IMR-90 (cell line): ENCODE results near the gene SCNN1B. TPM values are rescaled to one million over a fixed set of nuclear protein-coding genes. Genes with fewer than 3 reads are reported as not detected.

Experiments used
- ATAC-seq: fragments of 200-7000 bp; cut with Tn5 transposase; 2 replicates; pipeline ENCODE4 v1.9.1; 2020; ENCODE audit warnings: low read depth, mild to moderate bottlenecking, moderate library complexity
- BruUV-seq: library from RNA; stranded (reverse); fragments of 400-500 nt; replicated peaks from 2 replicates; lab custom pipeline; 2021; lab: Mats Ljungman, UMichigan
- CTCF ChIA-PET: fragments of 300-600 bp; formaldehyde crosslinking; extraction: SDS; loops from one replicate; lab custom pipeline; 2021; ENCODE audit warnings: antibody characterized with exemption; lab: Yijun Ruan, JAX
- POLR2A ChIA-PET: fragments of 300-600 bp; sonication (Branson Sonifier 250); formaldehyde crosslinking; loops from one replicate; lab custom pipeline; 2022; ENCODE audit warnings: antibody characterized with exemption; ENCODE audit not compliant: unreplicated experiment; lab: Charles Lee
- DNase-seq: peaks from one replicate; pipeline ENCODE4 v3.0.0; 2013
- H2AFZ ChIP-seq: replicated peaks from 2 replicates; pipeline ENCODE3; 2013; ENCODE audit warnings: low read length, mild to moderate bottlenecking; ENCODE audit not compliant: poor library complexity
- H2AK5ac ChIP-seq: 2 replicates; pipeline ENCODE4 v1.6.1; 2013; ENCODE audit warnings: low read depth, low read length, inconsistent platforms
- H2AK9ac ChIP-seq: replicated peaks from 2 replicates; pipeline ENCODE3; 2013; ENCODE audit warnings: mild to moderate bottlenecking, low read depth, low read length, moderate library complexity; ENCODE audit not compliant: poor library complexity
- H2BK120ac ChIP-seq: 2 replicates; pipeline ENCODE4 v1.6.1; 2013; ENCODE audit warnings: low read depth, low read length, inconsistent platforms
- H2BK15ac ChIP-seq: 3 replicates; pipeline ENCODE4 v1.6.1; 2013; ENCODE audit warnings: low read depth, low read length, inconsistent platforms
- H2BK20ac ChIP-seq: 2 replicates; pipeline ENCODE4 v1.6.1; 2013; ENCODE audit warnings: low read depth, mild to moderate bottlenecking, inconsistent platforms, low read length, moderate library complexity
- H2BK5ac ChIP-seq: 2 replicates; pipeline ENCODE4 v1.6.1; 2013; ENCODE audit warnings: mild to moderate bottlenecking, low read depth, low read length, inconsistent platforms; ENCODE audit not compliant: poor library complexity, severe bottlenecking
- H3K14ac ChIP-seq: replicated peaks from 2 replicates; pipeline ENCODE4 v1.6.1; 2013; ENCODE audit warnings: low read depth, low read length, inconsistent platforms
- H3K18ac ChIP-seq: 2 replicates; pipeline ENCODE4 v1.6.1; 2013; ENCODE audit warnings: low read depth, low read length, control low read depth
- H3K23ac ChIP-seq: 2 replicates; pipeline ENCODE4 v1.6.1; 2013; ENCODE audit warnings: low read depth, low read length, inconsistent platforms
- H3K27ac ChIP-seq: 2 replicates; pipeline ENCODE4 v1.5.1; 2013; ENCODE audit warnings: mild to moderate bottlenecking, control low read depth, low read length; ENCODE audit not compliant: insufficient read depth
- H3K27me3 ChIP-seq: 2 replicates; pipeline ENCODE4 v1.6.1; 2013; ENCODE audit warnings: low read length; ENCODE audit not compliant: control insufficient read depth, insufficient read depth
- H3K36me3 ChIP-seq: 2 replicates; pipeline ENCODE4 v1.6.1; 2013; ENCODE audit warnings: low read length, mixed read lengths; ENCODE audit not compliant: control insufficient read depth, insufficient read depth
- H3K4ac ChIP-seq: 2 replicates; pipeline ENCODE4 v1.6.1; 2013; ENCODE audit warnings: low read depth, low read length, inconsistent platforms
- H3K4me1 ChIP-seq: 2 replicates; pipeline ENCODE4 v1.6.1; 2013; ENCODE audit warnings: low read length, mixed read lengths; ENCODE audit not compliant: control insufficient read depth, insufficient read depth
- H3K4me2 ChIP-seq: 2 replicates; pipeline ENCODE4 v1.6.1; 2013; ENCODE audit warnings: low read depth, mild to moderate bottlenecking, control low read depth, low read length, moderate library complexity
- H3K4me3 ChIP-seq: 2 replicates; pipeline ENCODE4 v1.5.1; 2013; ENCODE audit warnings: low read depth, mild to moderate bottlenecking, control low read depth, low read length, moderate library complexity; ENCODE audit not compliant: insufficient read depth
- H3K56ac ChIP-seq: 2 replicates; pipeline ENCODE4 v1.6.1; 2013; ENCODE audit warnings: low read length, inconsistent platforms; ENCODE audit not compliant: insufficient read depth; ENCODE audit errors: extremely low read depth
- H3K79me1 ChIP-seq, 2 experiments: 2 replicates each; pipeline ENCODE4 v1.6.1; 2013; ENCODE audit warnings: low read length in 2 of 2, inconsistent platforms in 1 of 2, low read depth in 1 of 2
- H3K9ac ChIP-seq: 2 replicates; pipeline ENCODE4 v1.6.1; 2013; ENCODE audit warnings: low read depth, low read length, control low read depth
- H3K9me1 ChIP-seq: 2 replicates; pipeline ENCODE4 v1.6.1; 2013; ENCODE audit warnings: low read length, inconsistent platforms; ENCODE audit not compliant: insufficient read depth
- H3K9me3 ChIP-seq: 2 replicates; pipeline ENCODE4 v1.6.1; 2013; ENCODE audit warnings: low read length; ENCODE audit not compliant: control insufficient read depth, insufficient read depth
- H4K20me1 ChIP-seq: 2 replicates; pipeline ENCODE4 v1.6.1; 2013; ENCODE audit warnings: low read length, inconsistent platforms; ENCODE audit not compliant: insufficient read depth
- H4K5ac ChIP-seq: 2 replicates; pipeline ENCODE4 v1.6.1; 2013; ENCODE audit warnings: mild to moderate bottlenecking, low read depth, low read length, control low read depth
- H4K8ac ChIP-seq, 2 experiments: 2 replicates each; pipeline ENCODE4 v1.6.1; 2013; ENCODE audit warnings: low read depth in 2 of 2, low read length in 2 of 2, control low read depth in 1 of 2, inconsistent platforms in 1 of 2
- H4K91ac ChIP-seq: 2 replicates; pipeline ENCODE4 v1.6.1; 2013; ENCODE audit warnings: low read depth, low read length, inconsistent platforms; ENCODE audit not compliant: insufficient read depth
- BHLHE40 ChIP-seq: fragments of 150-350 bp; IDR thresholded peaks from 2 replicates; pipeline ENCODE4 v1.6.1; 2016; ENCODE audit warnings: mild to moderate bottlenecking, low read depth, low read length
- CEBPB ChIP-seq: IDR thresholded peaks from 2 replicates; pipeline ENCODE4 v1.6.1; 2012; ENCODE audit warnings: low read depth, low read length, improper control_type of control experiment
- CHD1 ChIP-seq: IDR thresholded peaks from 2 replicates; pipeline ENCODE4 v1.6.1; 2012; ENCODE audit warnings: low read depth, low read length, improper control_type of control experiment
- CTCF ChIP-seq: conservative IDR thresholded peaks from 2 replicates; pipeline ENCODE4 v1.5.1; 2012; ENCODE audit warnings: mild to moderate bottlenecking, low read depth, low read length, improper control_type of control experiment
- ELK1 ChIP-seq: fragments of 150-350 bp; IDR thresholded peaks from 2 replicates; pipeline ENCODE4 v1.6.1; 2016; ENCODE audit warnings: low read depth, mild to moderate bottlenecking, low read length, moderate library complexity, borderline replicate concordance
- FOS ChIP-seq: fragments of 150-350 bp; IDR thresholded peaks from 2 replicates; pipeline ENCODE4 v1.6.1; 2016; ENCODE audit warnings: low read depth, low read length
- MAFK ChIP-seq: IDR thresholded peaks from 2 replicates; pipeline ENCODE4 v1.6.1; 2012; ENCODE audit warnings: low read depth, low read length, improper control_type of control experiment
- MAZ ChIP-seq: IDR thresholded peaks from 2 replicates; pipeline ENCODE4 v1.6.1; 2012; ENCODE audit warnings: low read depth, mild to moderate bottlenecking, low read length, improper control_type of control experiment, moderate library complexity, borderline replicate concordance
- MXI1 ChIP-seq: IDR thresholded peaks from 2 replicates; pipeline ENCODE4 v1.6.1; 2012; ENCODE audit warnings: low read depth, mild to moderate bottlenecking, low read length, moderate library complexity, borderline replicate concordance
- NFE2L2 ChIP-seq: fragments of 150-350 bp; IDR thresholded peaks from 2 replicates; pipeline ENCODE4 v1.6.1; 2016; ENCODE audit warnings: low read depth, mild to moderate bottlenecking, low read length
- POLR2A ChIP-seq: IDR thresholded peaks from 2 replicates; pipeline ENCODE4 v1.6.1; 2012; ENCODE audit warnings: mild to moderate bottlenecking, low read depth, low read length
- RAD21 ChIP-seq: IDR thresholded peaks from 2 replicates; pipeline ENCODE4 v1.6.1; 2012; ENCODE audit warnings: low read length, improper control_type of control experiment
- RCOR1 ChIP-seq: IDR thresholded peaks from 2 replicates; pipeline ENCODE4 v1.6.1; 2012; ENCODE audit warnings: mild to moderate bottlenecking, low read length, improper control_type of control experiment; ENCODE audit not compliant: insufficient replicate concordance
- RFX5 ChIP-seq: IDR thresholded peaks from 2 replicates; pipeline ENCODE4 v1.8.0; 2012; ENCODE audit warnings: low read depth, mild to moderate bottlenecking, low read length, moderate library complexity
- SMC3 ChIP-seq: fragments of 150-350 bp; IDR thresholded peaks from 2 replicates; pipeline ENCODE4 v1.6.1; 2016; ENCODE audit warnings: low read depth, mild to moderate bottlenecking, antibody characterized with exemption, low read length, moderate library complexity
- USF2 ChIP-seq: fragments of 150-350 bp; IDR thresholded peaks from 2 replicates; pipeline ENCODE4 v1.6.1; 2017; ENCODE audit warnings: mild to moderate bottlenecking, antibody characterized with exemption, low read length, low read depth
- WGBS, 2 experiments: methylation state at CpG; one replicate each; pipeline versions ENCODE4 v1.1.5 to v1.1.7; 2013; ENCODE audit warnings: missing lambda C conversion rate in 2 of 2; ENCODE audit not compliant: insufficient read length in 1 of 2; ENCODE audit errors: extremely low coverage in 2 of 2; 5-methylcytosine and 5-hydroxymethylcytosine counted together
- dilution Hi-C: fragments of 300-500 bp; cut with HindIII; formaldehyde crosslinking; loops from one replicate; pipeline ENCODE4 v1.14.3; 2018; ENCODE audit warnings: low sequenced_read_pairs; ENCODE audit not compliant: unreplicated experiment
- in situ Hi-C: fragments of 300-500 bp; cut with MboI; formaldehyde crosslinking; loops from 3 replicates; pipeline ENCODE4 v1.14.3; 2019; ENCODE audit warnings: low sequenced_read_pairs, inconsistent platforms, mixed read lengths
- intact Hi-C: fragments of 100-400 bp; cut with micrococcal nuclease; formaldehyde crosslinking; loops from 2 replicates; pipeline ENCODE4 v1.10.0; 2022
- polyA plus RNA-seq, 3 experiments: library from polyadenylated mRNA; depleted of rRNA; stranded (reverse); fragments of >200 nt; gene quantifications; 2 replicates each; pipeline ENCODE4 v1.2.3, GENCODE V29; 2012; ENCODE audit warnings: low replicate concordance in 1 of 3
- total RNA-seq: library from RNA; depleted of rRNA; stranded (reverse); fragments of >200 nt; gene quantifications from 2 replicates; pipeline ENCODE4 v1.2.3, GENCODE V29; 2012

The SCNN1B gene
- total and polyA plus RNA-seq, 2 of the 4 experiments (the other 2 are of a cell fraction): not detected

GRCh38 chr16:23407436-23408127 is 105.5 kb downstream of the SCNN1B start:
- in situ Hi-C loops: no loop called here

More at GRCh38 chr16:23407436-23408127, 105.5 kb downstream of the SCNN1B start:
- Histone ChIP-seq H3K23ac (no peak overlapping the region), H3K9me1 (peaks cover 9% of the 10 kb centered on the region; the same call in 1 of the 2 replicates), H3K79me1 (0 out of 4 replicates have a peak, but pooled peaks cover 0 to 3% of the 10 kb centered on the region in 2 experiments), H2BK120ac (no peak overlapping the region), H4K5ac (0 out of 2 replicates have a peak overlapping the region, but pooled peaks have one; percentile 18), H4K20me1 (no peaks in the 10 kb centered on the region), H3K4me1 (peaks cover 16% of the 10 kb centered on the region), H4K91ac (no peak overlapping the region), H3K56ac (no peak overlapping the region), H3K27me3 (no peaks in the 10 kb centered on the region), H3K36me3 (peaks cover 55% of the 10 kb centered on the region), H2AFZ (no peak overlapping the region), H3K9ac (no peak overlapping the region), H3K4ac (no peak overlapping the region), H3K27ac (no peak overlapping the region), H2BK20ac (no peak overlapping the region), H3K4me3 (no peak overlapping the region), H3K14ac (no peak overlapping the region), H2BK15ac (no peak overlapping the region), H3K4me2 (no peak overlapping the region), H3K18ac (no peak overlapping the region), H2BK5ac (no peak overlapping the region), H4K8ac (no peak overlapping the region), H3K9me3 (no peaks in the 10 kb centered on the region), H2AK5ac (no peak overlapping the region), H2AK9ac (no peak overlapping the region)
- dilution Hi-C loops (no loop called here), intact Hi-C loops (no loop called here)
- TF ChIP-seq MAZ: no peak
- no peak for TF ChIP-seq CEBPB
- TF ChIP-seq FOS: no peak
- TF ChIP-seq BHLHE40: no peak
- TF ChIP-seq MAFK: no peak
- TF ChIP-seq POLR2A: no peak
- TF ChIP-seq CHD1: no peak
- no peak for TF ChIP-seq RCOR1
- TF ChIP-seq RFX5: no peak
- no peak for TF ChIP-seq MXI1
- TF ChIP-seq SMC3: no peak
- no peak for TF ChIP-seq USF2
- TF ChIP-seq ELK1: no peak
- TF ChIP-seq CTCF: no peak
- no peak for TF ChIP-seq NFE2L2
- TF ChIP-seq RAD21: no peak
- ChIA-PET POLR2A (no interaction called here), CTCF (no interaction called here)
- ATAC-seq (no peak), DNase-seq (no peak)
- 100% methylated on average over 2 of the region's 9 CpGs; no CpG with 5 or more reads in 1 of the 2 experiments for WGBS, 2 experiments
- no TSS peak for BruUV-seq
